Spleen (tissue), 11 donors: ENCODE results near the gene PLD4. TPM values are rescaled to one million over a fixed set of nuclear protein-coding genes. Genes with fewer than 3 reads are reported as not detected.

Source experiments
- DNase-seq: peaks from one replicate; pipeline ENCODE4 v3.0.0-alpha.2; 2020
- H3K27ac ChIP-seq, 8 donors: fragments of 200-600 bp; sonication (generic) in 7 of 8; 1 replicate in 4 of 8; 2 replicates in 4 of 8; pipeline versions ENCODE4 v1.5.0 to v1.8.0; 2016 to 2021; ENCODE audit warnings: inconsistent platforms in 4 of 8, mild to moderate bottlenecking in 4 of 8, moderate library complexity in 1 of 8
- H3K27me3 ChIP-seq, 7 donors: fragments of 200-600 bp; sonication (generic) in 6 of 7; replicated peaks in 1 of 7; 1 replicate in 4 of 7; 2 replicates in 3 of 7; pipeline versions ENCODE4 v1.5.0 to v1.8.0; 2016 to 2021; ENCODE audit warnings: inconsistent platforms in 3 of 7, mild to moderate bottlenecking in 1 of 7
- H3K36me3 ChIP-seq, 6 donors: fragments of 200-600 bp; sonication (generic) in 5 of 6; 1 replicate in 4 of 6; 2 replicates in 2 of 6; pipeline versions ENCODE4 v1.5.0 to v1.8.0; 2016 to 2021; ENCODE audit warnings: inconsistent platforms in 2 of 6
- H3K4me1 ChIP-seq, 6 donors: fragments of 200-600 bp; sonication (generic) in 5 of 6; 1 replicate in 3 of 6; 2 replicates in 3 of 6; pipeline versions ENCODE4 v1.5.0 to v1.8.0; 2016 to 2021; ENCODE audit warnings: inconsistent platforms in 3 of 6
- H3K4me3 ChIP-seq, 8 donors: fragments of 200-600 bp; sonication (generic) in 7 of 8; 1 replicate in 4 of 8; 2 replicates in 4 of 8; pipeline versions ENCODE4 v1.5.0 to v1.8.0; 2016 to 2021; ENCODE audit warnings: inconsistent platforms in 4 of 8, mild to moderate bottlenecking in 4 of 8, moderate library complexity in 2 of 8
- H3K9me3 ChIP-seq, 8 donors: fragments of 200-600 bp; sonication (generic) in 7 of 8; 1 replicate in 4 of 8; 2 replicates in 4 of 8; pipeline versions ENCODE4 v1.5.0 to v1.8.0; 2016 to 2021; ENCODE audit warnings: inconsistent platforms in 4 of 8
- CTCF ChIP-seq, 11 experiments: fragments of 200-600 bp in 7 of 11; fragments of 450-650 bp in 4 of 11; sonication (generic) in 4 of 11; IDR thresholded peaks in 8 of 11; conservative IDR thresholded peaks in 3 of 11; 1 replicate in 7 of 11; 2 replicates in 4 of 11; pipeline versions ENCODE4 v1.4.0 to v1.8.0; 2016 to 2021; ENCODE audit warnings: antibody characterized with exemption in 11 of 11, inconsistent platforms in 4 of 11, mild to moderate bottlenecking in 1 of 11
- POLR2A ChIP-seq, 3 donors: fragments of 450-650 bp; IDR thresholded peaks; one replicate each; pipeline ENCODE4 v1.5.1; 2017; ENCODE audit warnings: antibody characterized with exemption in 3 of 3, mild to moderate bottlenecking in 1 of 3
- POLR2AphosphoS5 ChIP-seq, 3 donors: sonication (generic); formaldehyde crosslinking; IDR thresholded peaks; one replicate each; pipeline ENCODE4 v1.5.1; 2017; ENCODE audit warnings: antibody characterized with exemption in 3 of 3
- WGBS, 5 donors: extraction: QIAGEN DNeasy Blood & Tissue Kit in 3 of 5; methylation state at CpG; one replicate each; pipeline versions ENCODE4 v1.1.5 to v1.1.7; 2013 to 2018; 5-methylcytosine and 5-hydroxymethylcytosine counted together
- intact Hi-C: fragments of 100-400 bp; cut with DNase I; formaldehyde crosslinking; loops from one replicate; pipeline ENCODE4 v1.15.0; 2023; ENCODE audit warnings: low total_unique reads
- polyA plus RNA-seq, 3 donors: library from polyadenylated mRNA; stranded (reverse); fragments of 200-250 nt; gene quantifications; one replicate each; pipeline ENCODE4 v1.2.1, GENCODE V29; 2013
- total RNA-seq, 7 donors: library from RNA; depleted of rRNA in 3 of 7; stranded (reverse); fragments of >200 nt in 3 of 7; fragmentation: NEBNext Ultra II Directional in 4 of 7; extraction: Animal tissue kit (Norgen Biotek cat#: 25700) in 4 of 7; gene quantifications; one replicate each; pipeline versions ENCODE4 v1.1.0 to v1.2.1, GENCODE V29; 2016 to 2021
- donor health status: healthy with polysubstance abuse.
- donor health status: DM: no; HTN: no; CAD: no; lungs with moderate emphysema.
- donor health status: DM: no; HTN: no; CAD: no.
- donor health status: Bipolar disorder and iron deficiency.
- donor health status: healthy.
- donor health status: DM: no; HTN: no; CAD: no.
- donor health status: DM: yes; HTN: yes; CAD: no.

Gene PLD4
- total and polyA plus RNA-seq, 10 donors = 5.4 to 31.3 (median 22.9) TPM

DNA sequence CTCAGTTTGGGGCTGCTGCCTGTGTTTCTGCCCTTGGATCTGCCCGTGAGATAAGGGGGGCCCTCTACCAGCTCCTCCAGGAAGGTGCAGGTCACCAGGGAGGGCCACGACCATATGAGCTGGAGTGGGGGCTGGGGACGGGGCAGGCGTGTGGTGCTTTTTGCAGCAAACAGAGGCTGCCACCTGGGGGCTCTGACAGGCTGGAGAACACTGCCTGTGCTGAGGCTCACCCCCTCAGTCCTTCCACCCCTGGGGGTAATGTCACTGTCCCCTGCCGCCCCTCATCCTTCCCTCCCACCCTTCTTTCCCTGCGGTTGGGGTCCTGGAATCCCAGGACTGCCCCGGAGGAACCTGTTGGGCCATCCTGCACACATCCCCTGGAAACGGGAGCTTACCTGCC is 3.2 kb downstream of the PLD4 start:
- Histone ChIP-seq H3K4me1 (peaks cover 12 to 70% (median 53%) of the 10 kb centered on the region in 6 donors), H3K36me3 (no peaks in the 10 kb centered on the region), H3K27ac (no peak overlapping the region), H3K27me3 (peaks cover 0 to 37% (median 3%) of the 10 kb centered on the region in 7 donors), H3K9me3 (peaks cover 0 to 7% (median 2%) of the 10 kb centered on the region in 8 donors), H3K4me3 (no peak overlapping the region)
- DNase-seq = no peak
- TF ChIP-seq CTCF (IDR thresholded peaks at IDR 0.05 in 8 of 11, conservative IDR thresholded peaks at IDR 0.05 in 3 of 11) = no peak
- no peak for TF ChIP-seq POLR2AphosphoS5 (IDR thresholded peaks at IDR 0.05)
- no peak for TF ChIP-seq POLR2A (IDR thresholded peaks at IDR 0.05)
- WGBS, 5 donors = 61 to 76% (median 68%) methylated on average over 7 to 8 of the region's 8 CpGs
- intact Hi-C loops = no loop called here

DNA sequence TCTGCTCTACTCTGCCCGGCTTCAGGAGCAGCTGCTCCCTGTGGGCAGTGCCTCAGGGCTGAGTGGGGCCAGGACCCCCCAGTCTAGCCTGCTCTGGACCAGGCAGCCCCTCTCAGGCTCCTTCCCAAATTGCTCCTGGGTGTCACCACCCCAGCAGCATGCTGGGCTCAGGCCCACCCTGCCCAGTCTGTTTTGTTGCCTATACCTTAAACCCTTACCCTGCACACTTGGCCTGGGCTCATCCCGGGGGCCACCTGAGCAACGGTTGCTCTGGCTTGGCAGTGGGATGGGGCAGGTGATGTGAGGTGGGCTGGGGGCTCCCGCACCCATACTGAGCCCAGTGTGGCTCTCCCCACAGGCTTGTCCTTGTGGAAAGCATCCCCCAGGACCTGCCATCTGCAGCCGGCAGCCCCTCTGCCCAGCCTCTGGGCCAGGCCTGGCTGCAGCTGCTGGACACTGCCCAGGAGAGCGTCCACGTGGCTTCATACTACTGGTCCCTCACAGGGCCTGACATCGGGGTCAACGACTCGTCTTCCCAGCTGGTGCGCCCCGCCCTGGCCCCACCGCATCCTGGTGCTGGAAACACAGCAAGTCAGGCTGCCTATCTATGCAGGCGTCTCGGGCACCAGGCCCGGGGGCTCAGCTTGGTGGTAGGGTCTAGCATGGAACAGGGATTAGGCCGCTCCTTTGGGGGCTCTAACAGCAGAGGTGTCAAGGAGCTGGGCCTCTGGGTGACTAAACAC is 3.9 kb downstream of the PLD4 start:
- peaks cover 0 to 42% (median 3%) of the 10 kb centered on the region in 7 donors for H3K27me3 ChIP-seq
- TF ChIP-seq POLR2AphosphoS5 (IDR thresholded peaks at IDR 0.05) (no peak), POLR2A (IDR thresholded peaks at IDR 0.05) (no peak), CTCF (IDR thresholded peaks at IDR 0.05 in 8 of 11, conservative IDR thresholded peaks at IDR 0.05 in 3 of 11) (no peak)
- H3K27ac ChIP-seq = no peak overlapping the region
- peaks cover 0 to 7% (median 2%) of the 10 kb centered on the region in 8 donors for H3K9me3 ChIP-seq
- DNase-seq = no peak
- no peak overlapping the region for H3K4me3 ChIP-seq
- intact Hi-C loops = no loop called here
- 73 to 93% (median 82%) methylated on average over 3 to 17 of the region's 17 CpGs for WGBS, 5 donors
- H3K4me1 ChIP-seq = peaks cover 12 to 70% (median 53%) of the 10 kb centered on the region in 6 donors
- H3K36me3 ChIP-seq = no peaks in the 10 kb centered on the region

GRCh38 chr14:104929268-104930230 is 4.9 kb downstream of the PLD4 start:
- WGBS, 5 donors = 88 to 96% (median 92%) methylated on average over 13 to 15 of the region's 15 CpGs
- H3K4me1 ChIP-seq = peaks cover 12 to 68% (median 48%) of the 10 kb centered on the region in 6 donors
- DNase-seq = no peak
- no peaks in the 10 kb centered on the region for H3K36me3 ChIP-seq
- no peak overlapping the region for H3K27ac ChIP-seq
- H3K4me3 ChIP-seq = no peak overlapping the region
- intact Hi-C loops = no loop called here
- TF ChIP-seq POLR2A (IDR thresholded peaks at IDR 0.05) (no peak), POLR2AphosphoS5 (IDR thresholded peaks at IDR 0.05) (no peak), CTCF (IDR thresholded peaks at IDR 0.05 in 8 of 11, conservative IDR thresholded peaks at IDR 0.05 in 3 of 11) (no peak)
- no peaks in the 10 kb centered on the region for H3K9me3 ChIP-seq
- H3K27me3 ChIP-seq = peaks cover 0 to 50% (median 3%) of the 10 kb centered on the region in 7 donors
